ACHN (cell line): ENCODE results near the gene DNAJC7.
"Not testable (repeated sequence)": the region's sequence is repeated elsewhere in the genome, so short reads cannot be mapped to it uniquely, and the experiment has no call there.

Source experiments
- DNase-seq: peaks from one replicate; pipeline ENCODE4 v3.0.0-alpha.2; 2015
- in situ Hi-C: cut with HindIII; loops from 2 replicates; pipeline ENCODE4 v1.10.0; 2017; ENCODE audit warnings: low sequenced_read_pairs, low pct_ligation_motif_present, low pct_unique_long_range_greater_than_20kb

The DNAJC7 gene

GRCh38 chr17:42019509-42020404, 2.5 kb upstream of the DNAJC7 start, which contains the start of gene NKIRAS2:
NKIRAS2 (plus strand) TSS chr17:42020090; CDS start chr17:42021578, 1,488 bp downstream.
- peak; percentile 94 for DNase-seq
- in situ Hi-C loops = no loop called here

- in situ Hi-C loops = no loop called here
- DNase-seq = no peak
Observed at GRCh38 chr17:42018988-42019387, 1.7 kb upstream of the DNAJC7 start.

GRCh38 chr17:42018339-42018738, 1.1 kb upstream of the DNAJC7 start:
- no peak for DNase-seq
- in situ Hi-C loops = no loop called here

DNA sequence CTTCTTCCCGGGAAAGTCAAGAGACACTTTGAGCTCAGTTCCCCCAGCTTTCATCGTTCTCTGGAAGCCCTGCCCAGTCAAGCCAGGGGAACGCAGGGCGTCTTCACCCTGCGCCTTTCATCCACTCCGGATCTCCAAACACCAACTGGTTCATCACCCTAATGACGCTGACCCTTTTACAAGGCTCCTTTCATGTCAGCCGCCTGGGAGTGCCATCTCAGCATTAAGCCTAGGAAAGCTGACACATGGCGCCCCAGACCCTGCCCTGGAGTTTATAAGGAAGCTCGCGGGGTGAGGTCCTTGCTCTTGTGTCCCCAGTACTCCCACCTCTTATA, 594 bp upstream of the DNAJC7 start:
- in situ Hi-C loops = no loop called here
- DNase-seq = no peak

GRCh38 chr17:42016411-42016831, 818 bp downstream of the DNAJC7 start:
- in situ Hi-C loops = no loop called here
- peak; percentile 42 for DNase-seq

GRCh38 chr17:42013740-42014139, 3.5 kb downstream of the DNAJC7 start:
- DNase-seq, in situ Hi-C loops: not testable (repeated sequence)

DNA sequence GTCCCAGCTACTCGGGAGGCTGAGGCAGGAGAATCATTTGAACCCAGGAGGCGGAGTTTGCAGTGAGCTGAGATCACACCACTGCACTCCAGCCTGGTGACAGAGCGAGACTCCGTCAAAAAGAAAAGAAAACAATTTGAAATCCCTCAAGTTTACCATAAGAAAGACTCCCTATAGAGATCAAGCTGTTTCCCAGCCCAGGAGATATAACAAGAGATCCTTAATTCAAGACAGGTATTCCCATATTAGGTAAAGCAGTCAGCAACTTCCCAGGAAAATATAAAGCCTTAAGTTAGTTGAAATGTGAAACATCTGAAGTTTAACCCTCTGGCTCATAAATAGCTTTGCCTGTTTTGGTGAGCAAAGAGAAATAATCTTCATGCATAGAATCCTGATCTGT, 4.9 kb downstream of the DNAJC7 start:
- in situ Hi-C loops, DNase-seq: not testable (repeated sequence)

GRCh38 chr17:42010898-42011516, 6.2 kb downstream of the DNAJC7 start:
- peak; percentile 56 for DNase-seq
- in situ Hi-C loops = no loop called here

DNA sequence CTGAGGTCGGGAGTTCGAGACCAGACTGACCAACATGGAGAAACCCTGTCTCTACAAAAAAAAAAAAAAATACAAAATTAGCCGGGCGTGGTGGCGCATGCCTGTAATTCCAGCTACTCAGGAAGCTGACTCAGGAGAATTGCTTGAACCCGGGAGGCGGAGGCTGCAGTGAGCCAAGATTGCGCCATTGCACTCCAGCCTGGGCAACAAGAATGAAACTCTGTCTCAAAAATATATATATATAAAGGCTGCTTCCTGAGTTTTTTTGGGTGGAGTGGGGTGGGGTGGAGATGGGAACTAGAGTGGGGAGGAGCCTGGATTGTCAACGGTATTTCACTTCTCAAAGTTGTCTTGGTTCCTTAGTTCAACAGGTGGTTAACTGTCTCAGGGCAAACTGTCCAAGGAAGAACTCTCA, 7.0 kb downstream of the DNAJC7 start:
- in situ Hi-C loops = not testable (repeated sequence)
- DNase-seq = peak; percentile 27

DNA sequence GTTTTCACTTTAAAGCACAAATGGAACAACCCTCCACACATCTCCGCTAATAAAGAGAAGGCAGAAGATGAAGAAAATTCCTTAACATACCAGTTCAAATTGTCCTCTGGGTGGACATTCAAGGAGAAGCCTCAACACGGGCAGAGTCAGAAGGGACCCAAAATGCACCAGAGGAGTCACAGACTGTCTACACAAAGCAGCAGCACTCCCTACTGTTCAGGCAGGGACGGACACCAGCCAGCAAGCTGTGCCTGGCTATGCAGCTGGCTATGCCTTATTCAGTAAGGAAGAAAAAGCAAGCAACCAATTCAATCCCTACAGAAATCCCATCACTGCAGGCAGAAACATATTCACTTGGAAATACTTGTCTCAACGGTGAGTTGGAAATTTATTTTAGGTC, 8.1 kb downstream of the DNAJC7 start:
- DNase-seq = no peak
- in situ Hi-C loops = no loop called here

DNA sequence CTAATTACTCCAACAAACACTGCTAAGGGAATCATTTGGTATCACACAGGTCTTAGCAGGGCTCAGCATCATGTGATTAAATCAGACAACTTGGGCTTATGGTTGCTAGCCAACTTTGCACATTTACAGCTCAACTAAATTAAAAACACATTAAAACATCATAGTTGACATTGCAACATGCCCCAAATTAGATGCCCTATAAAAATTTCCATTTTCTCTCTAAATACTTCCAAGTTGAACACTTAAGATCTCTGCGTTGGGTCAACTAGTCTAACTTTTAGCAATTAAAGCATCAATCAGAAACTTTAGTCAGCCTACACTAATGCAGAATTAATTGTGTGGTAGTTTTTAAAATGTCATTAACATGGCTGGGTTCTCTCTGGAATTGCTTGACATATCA, 12.1 kb downstream of the DNAJC7 start:
- in situ Hi-C loops = no loop called here
- DNase-seq = no peak

DNA sequence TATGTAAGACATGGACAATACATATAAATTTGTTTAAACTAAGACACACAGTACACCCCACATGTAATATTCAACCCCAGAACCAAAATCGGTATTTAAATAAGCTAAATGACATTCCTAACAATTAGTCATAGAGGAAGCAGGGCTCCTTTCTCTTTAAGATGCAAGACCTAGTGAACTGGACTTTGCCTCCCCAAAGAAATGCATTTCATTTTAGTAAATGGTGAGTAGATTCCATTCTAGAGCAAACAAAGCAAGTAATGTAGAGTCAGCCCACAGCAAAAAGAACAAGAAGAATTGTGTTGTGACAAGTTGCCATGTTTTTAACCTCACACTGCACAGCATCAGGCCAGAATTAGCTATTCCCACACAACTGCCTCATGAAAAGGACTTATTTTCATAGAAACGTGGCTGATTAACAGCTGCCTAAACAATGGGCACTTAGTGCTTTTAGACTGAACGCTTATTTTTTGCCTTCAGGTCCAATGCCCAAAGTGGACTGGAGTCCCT, 14.4 kb downstream of the DNAJC7 start:
- in situ Hi-C loops = no loop called here
- DNase-seq = no peak

DNA sequence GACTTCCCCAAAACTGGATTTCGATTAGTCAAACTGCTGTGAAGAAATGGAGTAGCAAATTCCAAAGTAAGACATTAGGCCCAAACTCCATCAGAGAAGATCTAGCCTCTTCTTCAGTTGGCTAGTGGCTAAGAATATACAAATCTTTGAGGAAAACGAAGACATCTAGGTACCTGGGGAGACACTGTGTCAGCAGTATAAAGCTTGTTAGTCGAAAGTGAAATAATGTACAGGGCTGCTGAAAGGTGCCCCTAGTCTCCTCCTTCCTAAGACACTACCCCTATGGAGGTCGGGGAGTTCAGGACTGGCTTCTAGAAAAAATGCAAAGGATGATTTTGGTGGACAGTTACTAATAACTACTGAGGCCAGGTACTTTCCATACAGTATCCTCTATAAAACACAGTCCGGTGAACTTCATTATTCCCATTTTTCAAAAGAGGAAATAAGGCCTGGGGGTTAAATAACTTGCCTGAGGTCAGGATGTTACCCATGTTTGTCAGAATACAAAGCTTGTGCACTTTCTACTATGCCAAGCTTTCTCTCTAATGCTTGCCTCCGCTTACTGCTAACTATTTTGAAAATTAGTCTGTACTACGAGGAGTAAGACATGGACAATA, 15.0 kb downstream of the DNAJC7 start:
- in situ Hi-C loops = no loop called here
- DNase-seq = no peak

DNA sequence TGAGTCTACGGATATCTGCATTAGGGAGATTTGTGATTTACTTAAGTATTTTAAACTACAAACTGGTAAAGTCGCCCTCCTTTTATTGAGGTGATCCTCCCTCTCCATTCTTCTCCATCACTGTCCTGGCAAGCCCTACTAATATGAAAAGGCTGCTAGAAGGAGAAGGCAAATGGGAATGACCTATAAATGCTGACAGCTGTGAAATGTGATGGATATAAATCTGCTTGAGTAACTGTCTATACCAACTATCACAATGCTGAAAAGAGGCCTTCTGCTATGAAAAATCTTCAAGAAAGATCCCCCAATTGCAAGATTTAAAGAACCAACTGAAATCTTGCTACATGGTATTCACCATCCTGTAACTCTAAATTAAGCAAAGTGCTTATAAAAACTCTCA, 15.5 kb downstream of the DNAJC7 start:
- DNase-seq = no peak
- in situ Hi-C loops = no loop called here

- in situ Hi-C loops = no loop called here
- DNase-seq = no peak
Observed at GRCh38 chr17:42000413-42001133, 16.7 kb downstream of the DNAJC7 start.

DNA sequence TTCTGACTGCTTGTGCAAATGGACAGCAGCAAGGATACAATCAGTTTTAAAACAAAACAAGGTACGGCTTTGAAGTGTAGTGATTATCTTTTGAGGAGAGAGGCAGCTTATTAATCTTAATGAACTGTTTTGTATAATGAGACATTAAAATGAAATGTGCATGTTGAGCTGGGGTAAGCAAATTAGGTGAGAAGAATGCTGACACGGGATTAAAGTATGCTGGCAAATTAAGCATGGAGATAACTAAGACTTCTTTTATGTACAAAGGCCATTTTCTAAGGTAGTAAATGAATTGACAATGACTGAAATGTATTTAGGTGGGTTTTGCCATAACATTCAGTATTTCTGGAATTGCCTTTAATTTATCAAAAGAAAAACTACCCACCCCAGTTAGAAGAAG, 18.7 kb downstream of the DNAJC7 start:
- no peak for DNase-seq
- in situ Hi-C loops = no loop called here

DNA sequence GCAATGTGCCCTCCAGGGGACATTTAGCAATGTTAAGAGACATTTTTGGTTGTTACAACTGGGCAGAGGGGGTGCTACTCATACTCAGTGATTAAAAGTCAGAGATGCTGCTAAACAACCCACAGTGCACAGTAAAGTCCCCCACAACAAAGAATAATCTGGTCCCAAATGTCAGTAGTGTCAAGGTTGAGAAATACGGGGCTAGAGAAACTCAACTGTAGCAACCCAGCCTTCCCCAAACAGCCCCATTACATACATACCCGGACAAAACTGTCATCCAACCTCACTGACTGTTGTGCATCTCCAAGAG, 20.4 kb downstream of the DNAJC7 start:
- no peak for DNase-seq
- in situ Hi-C loops = no loop called here

DNA sequence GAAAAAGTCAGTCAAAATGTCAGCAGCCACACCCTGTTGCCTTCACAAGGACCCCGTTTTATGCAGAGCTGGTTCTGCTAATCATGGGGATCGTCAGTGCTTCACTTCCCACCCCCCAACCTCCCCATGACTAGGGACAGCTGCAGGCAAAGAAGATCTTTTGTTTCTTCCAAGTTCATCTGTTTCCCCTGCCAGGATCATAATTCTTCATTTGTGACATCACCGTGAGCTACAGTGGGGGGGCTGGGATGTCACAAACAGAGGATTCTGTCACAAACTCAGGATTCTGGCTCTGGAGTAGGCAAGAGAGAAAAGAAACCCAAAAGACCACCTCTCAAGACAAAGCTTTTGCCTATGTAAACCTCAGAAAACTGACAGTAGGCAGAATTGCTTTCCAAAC, 24.7 kb downstream of the DNAJC7 start:
- in situ Hi-C loops = no loop called here
- no peak for DNase-seq
